ENCODE results near the gene NFAM1.

- TF ChIP-seq CTCF (CRISPR knock-in tag; IDR thresholded peaks at IDR 0.05) (no peak), ATF3 (CRISPR knock-in tag; IDR thresholded peaks at IDR 0.05) (no peak)
Measured at GRCh38 chr22:42357221-42357620, 75.0 kb downstream of the NFAM1 start.
